Measurements from ENCODE around the gene AMMECR1. TPM values are rescaled to one million over a fixed set of nuclear protein-coding genes. Genes with fewer than 3 reads are reported as not detected.

AMMECR1 gene
- 1 to 10 TPM; 7.4 to 10.0 (median 8.2) TPM for total RNA-seq

GRCh38 chrX:110317820-110318663 lies at the start of gene AMMECR1:
Gene AMMECR1, minus strand, starts transcription at chrX:110318085. Its CDS starts 14 bp downstream, at chrX:110318071.
- H3K4me1 ChIP-seq = no peaks in the 10 kb centered on the region
- no peaks in the 10 kb centered on the region for H3K27me3 ChIP-seq
- peak within 1 kb of the TSS; percentile 57 to 93 (median 84) for H3K4me3 ChIP-seq
- H3K9me3 ChIP-seq = no peaks in the 10 kb centered on the region
- no peaks in the 10 kb centered on the region for H3K36me3 ChIP-seq
- peak; percentile 77 to 89 (median 80) for DNase-seq
- peak within 1 kb of the TSS; percentile 81 to 91 (median 85) for H3K27ac ChIP-seq
- TF ChIP-seq POLR2A (IDR thresholded peaks at IDR 0.05) (peak; percentile 44 to 46), CTCF (IDR thresholded peaks at IDR 0.05) (peak in 1 of 6 experiments; percentile 18)

- Histone ChIP-seq H3K36me3 (no peaks in the 10 kb centered on the region), H3K9me3 (no peaks in the 10 kb centered on the region), H3K27me3 (no peaks in the 10 kb centered on the region), H3K27ac (no peak overlapping the region), H3K4me3 (no peak overlapping the region), H3K4me1 (no peaks in the 10 kb centered on the region)
- DNase-seq = no peak
- TF ChIP-seq CTCF (IDR thresholded peaks at IDR 0.05) (no peak), POLR2A (IDR thresholded peaks at IDR 0.05) (no peak)
Measured at GRCh38 chrX:110363244-110363643, 45.4 kb upstream of the AMMECR1 start.

- DNase-seq = no peak
Measured at GRCh38 chrX:110359273-110359672, 41.4 kb upstream of the AMMECR1 start.

GRCh38 chrX:110358548-110358947 lies 40.7 kb upstream of the AMMECR1 start, which contains the start of gene RTL9:
Gene RTL9, plus strand, starts transcription at chrX:110358848. Its CDS starts 91,770 bp downstream, at chrX:110450618.
- Histone ChIP-seq H3K27me3 (no peaks in the 10 kb centered on the region), H3K27ac (no peak within 1 kb of the TSS), H3K9me3 (no peaks in the 10 kb centered on the region), H3K4me3 (no peak within 1 kb of the TSS), H3K4me1 (no peaks in the 10 kb centered on the region), H3K36me3 (no peaks in the 10 kb centered on the region)
- DNase-seq = no peak
- TF ChIP-seq CTCF (IDR thresholded peaks at IDR 0.05) (no peak), POLR2A (IDR thresholded peaks at IDR 0.05) (no peak)

More at GRCh38 chrX:110359273-110359672, 41.4 kb upstream of the AMMECR1 start:
- Histone ChIP-seq H3K9me3 (no peaks in the 10 kb centered on the region), H3K4me1 (no peaks in the 10 kb centered on the region), H3K27me3 (no peaks in the 10 kb centered on the region), H3K36me3 (no peaks in the 10 kb centered on the region), H3K4me3 (no peak overlapping the region), H3K27ac (no peak overlapping the region)
- TF ChIP-seq CTCF (IDR thresholded peaks at IDR 0.05) = no peak
- TF ChIP-seq POLR2A (IDR thresholded peaks at IDR 0.05) = no peak

GRCh38 chrX:110346681-110347080 lies 28.8 kb upstream of the AMMECR1 start:
- Histone ChIP-seq H3K36me3 (no peaks in the 10 kb centered on the region), H3K9me3 (no peaks in the 10 kb centered on the region), H3K4me1 (no peaks in the 10 kb centered on the region), H3K27ac (no peak overlapping the region), H3K4me3 (no peak overlapping the region), H3K27me3 (no peaks in the 10 kb centered on the region)
- no peak for TF ChIP-seq POLR2A (IDR thresholded peaks at IDR 0.05)
- TF ChIP-seq CTCF (IDR thresholded peaks at IDR 0.05) = no peak
- DNase-seq = no peak
